ENCODE results near the gene CNTFR. TPM values are rescaled to one million over a fixed set of nuclear protein-coding genes. Genes with fewer than 3 reads are reported as not detected.

The CNTFR gene
- total RNA-seq, 4 donors from 2014 or later = 19.7 to 146 (median 118) TPM

DNA sequence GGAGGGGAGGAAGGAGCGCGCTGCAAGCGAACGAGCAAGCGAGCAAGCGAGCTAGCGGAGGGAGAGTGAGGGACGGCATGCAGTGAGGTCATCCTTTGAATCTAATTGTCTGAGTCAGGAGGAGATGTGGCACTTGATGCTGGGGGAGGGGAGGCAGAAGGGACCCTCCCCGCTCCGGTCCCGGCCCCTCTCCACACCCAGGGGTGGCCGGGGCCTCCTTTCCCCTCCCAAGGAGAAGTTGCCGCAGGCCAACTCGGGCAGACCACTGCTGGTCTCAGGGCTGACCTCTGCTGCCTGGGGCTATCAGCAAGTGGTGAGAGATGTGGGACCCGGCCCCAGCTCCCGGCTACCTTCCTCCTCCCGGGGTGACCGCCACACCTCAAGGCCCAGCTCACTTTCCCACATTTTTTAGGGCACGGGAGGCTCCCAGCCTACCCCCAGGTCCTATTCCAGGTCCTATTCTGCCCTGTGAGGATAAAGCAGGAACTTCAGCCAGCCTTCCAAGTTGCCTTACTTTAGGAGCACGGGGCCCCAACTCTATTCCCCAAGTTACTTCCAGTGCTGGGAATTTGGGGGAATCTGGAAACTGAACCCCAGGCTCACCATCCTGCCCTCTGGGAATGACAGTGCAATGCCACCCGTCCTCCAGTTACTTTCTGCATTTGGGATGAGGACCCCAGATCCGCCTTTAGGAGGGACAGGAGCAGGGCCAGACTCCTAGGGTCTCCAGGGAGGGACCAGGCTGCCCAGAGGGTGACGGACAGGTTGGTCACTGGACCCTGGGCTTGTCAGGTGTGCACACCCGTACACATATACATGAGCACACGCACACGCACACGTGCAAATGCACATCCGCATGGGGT, 11.1 kb downstream of the CNTFR start:
- no peaks in the 10 kb centered on the region for H3K9me3 ChIP-seq
- no peak overlapping the region for H3K4me3 ChIP-seq
- ATAC-seq (no peak), DNase-seq (no peak)
- no peak overlapping the region for H3K27ac ChIP-seq
- TF ChIP-seq POLR2A (IDR thresholded peaks at IDR 0.05) = no peak
- TF ChIP-seq, protein P1, sequence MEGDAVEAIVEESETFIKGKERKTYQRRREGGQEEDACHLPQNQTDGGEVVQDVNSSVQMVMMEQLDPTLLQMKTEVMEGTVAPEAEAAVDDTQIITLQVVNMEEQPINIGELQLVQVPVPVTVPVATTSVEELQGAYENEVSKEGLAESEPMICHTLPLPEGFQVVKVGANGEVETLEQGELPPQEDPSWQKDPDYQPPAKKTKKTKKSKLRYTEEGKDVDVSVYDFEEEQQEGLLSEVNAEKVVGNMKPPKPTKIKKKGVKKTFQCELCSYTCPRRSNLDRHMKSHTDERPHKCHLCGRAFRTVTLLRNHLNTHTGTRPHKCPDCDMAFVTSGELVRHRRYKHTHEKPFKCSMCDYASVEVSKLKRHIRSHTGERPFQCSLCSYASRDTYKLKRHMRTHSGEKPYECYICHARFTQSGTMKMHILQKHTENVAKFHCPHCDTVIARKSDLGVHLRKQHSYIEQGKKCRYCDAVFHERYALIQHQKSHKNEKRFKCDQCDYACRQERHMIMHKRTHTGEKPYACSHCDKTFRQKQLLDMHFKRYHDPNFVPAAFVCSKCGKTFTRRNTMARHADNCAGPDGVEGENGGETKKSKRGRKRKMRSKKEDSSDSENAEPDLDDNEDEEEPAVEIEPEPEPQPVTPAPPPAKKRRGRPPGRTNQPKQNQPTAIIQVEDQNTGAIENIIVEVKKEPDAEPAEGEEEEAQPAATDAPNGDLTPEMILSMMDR (IDR thresholded peaks at IDR 0.05 in 4 of 5, conservative IDR thresholded peaks at IDR 0.05 in 1 of 5) = no peak
- H3K4me1 ChIP-seq = peaks cover 6 to 28% of the 10 kb centered on the region in 2 donors
- intact Hi-C loops (cut with DNase I; ENCODE audit: low total_unique reads) (no loop called here), in situ Hi-C loops (cut with MboI; ENCODE audit: low sequenced_read_pairs in 4 of 4) (no loop called here)
- H3K27me3 ChIP-seq = no peaks in the 10 kb centered on the region
- H3K36me3 ChIP-seq = no peaks in the 10 kb centered on the region

DNA sequence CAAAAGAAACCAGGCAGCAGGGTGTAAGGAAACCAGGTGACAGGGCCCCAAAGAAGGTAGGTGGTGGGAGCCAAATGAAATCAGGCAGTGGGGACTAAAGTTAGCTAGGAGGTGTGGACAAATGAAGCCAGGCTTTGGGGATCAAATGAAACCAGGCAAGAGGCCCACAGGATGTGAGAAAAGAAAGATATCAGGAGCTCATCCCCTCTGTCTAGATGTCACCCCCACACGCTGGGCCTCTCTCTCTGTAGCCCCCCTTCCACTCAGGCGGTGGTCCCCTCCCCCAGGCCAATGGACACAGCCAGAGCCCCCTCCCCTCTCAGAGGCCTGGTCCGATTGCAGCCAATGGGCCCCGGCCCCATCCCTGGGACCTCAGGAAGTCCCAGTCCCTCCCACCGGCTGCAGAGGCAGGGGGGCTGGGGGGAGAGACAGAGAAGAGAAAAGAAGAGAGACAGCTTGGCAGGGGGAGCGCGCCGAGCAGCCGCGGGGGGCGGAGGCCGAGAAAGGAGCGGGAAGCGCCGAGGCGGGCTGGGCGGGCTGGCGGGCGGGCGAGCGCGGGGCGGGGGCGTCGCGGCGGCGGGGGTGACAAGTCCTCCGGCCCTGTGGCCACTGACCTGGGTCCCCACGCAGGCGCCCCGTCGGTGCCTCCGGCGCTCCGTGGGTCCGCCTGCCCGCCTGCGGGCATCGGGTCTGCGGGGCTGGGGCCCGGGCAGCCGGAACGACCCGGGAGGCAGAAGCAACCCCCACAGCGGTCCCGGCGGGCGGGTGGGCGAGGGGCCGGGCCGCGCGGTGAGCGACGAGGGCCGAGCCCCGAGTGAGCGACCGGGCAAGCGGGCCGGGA, 11.9 kb downstream of the CNTFR start:
- intact Hi-C loops (cut with DNase I; ENCODE audit: low total_unique reads) = no loop called here
- no peak overlapping the region for H3K27ac ChIP-seq
- no peak for TF ChIP-seq POLR2A (IDR thresholded peaks at IDR 0.05)
- TF ChIP-seq, protein P1 (IDR thresholded peaks at IDR 0.05 in 4 of 5, conservative IDR thresholded peaks at IDR 0.05 in 1 of 5) = no peak
- H3K4me1 ChIP-seq = peaks cover under 1 to 24% of the 10 kb centered on the region in 2 donors
- in situ Hi-C loops (cut with MboI; ENCODE audit: low sequenced_read_pairs in 4 of 4) = no loop called here
- H3K36me3 ChIP-seq = no peaks in the 10 kb centered on the region
- H3K27me3 ChIP-seq = no peaks in the 10 kb centered on the region
- no peak overlapping the region for H3K4me3 ChIP-seq
- H3K9me3 ChIP-seq = no peaks in the 10 kb centered on the region
- DNase-seq (no peak), ATAC-seq (no peak)

GRCh38 chr9:34576597-34577399, 12.7 kb downstream of the CNTFR start:
- intact Hi-C loops (cut with DNase I; ENCODE audit: low total_unique reads) = no loop called here
- no peak overlapping the region for H3K4me3 ChIP-seq
- TF ChIP-seq, protein P1 (IDR thresholded peaks at IDR 0.05 in 4 of 5, conservative IDR thresholded peaks at IDR 0.05 in 1 of 5) = no peak
- no peak for TF ChIP-seq POLR2A (IDR thresholded peaks at IDR 0.05)
- H3K4me1 ChIP-seq = peaks cover 7 to 29% of the 10 kb centered on the region in 2 donors
- ATAC-seq (no peak), DNase-seq (no peak)
- in situ Hi-C loops (cut with MboI; ENCODE audit: low sequenced_read_pairs in 4 of 4) = no loop called here
- no peaks in the 10 kb centered on the region for H3K27me3 ChIP-seq
- no peaks in the 10 kb centered on the region for H3K36me3 ChIP-seq
- no peak overlapping the region for H3K27ac ChIP-seq
- no peaks in the 10 kb centered on the region for H3K9me3 ChIP-seq

DNA sequence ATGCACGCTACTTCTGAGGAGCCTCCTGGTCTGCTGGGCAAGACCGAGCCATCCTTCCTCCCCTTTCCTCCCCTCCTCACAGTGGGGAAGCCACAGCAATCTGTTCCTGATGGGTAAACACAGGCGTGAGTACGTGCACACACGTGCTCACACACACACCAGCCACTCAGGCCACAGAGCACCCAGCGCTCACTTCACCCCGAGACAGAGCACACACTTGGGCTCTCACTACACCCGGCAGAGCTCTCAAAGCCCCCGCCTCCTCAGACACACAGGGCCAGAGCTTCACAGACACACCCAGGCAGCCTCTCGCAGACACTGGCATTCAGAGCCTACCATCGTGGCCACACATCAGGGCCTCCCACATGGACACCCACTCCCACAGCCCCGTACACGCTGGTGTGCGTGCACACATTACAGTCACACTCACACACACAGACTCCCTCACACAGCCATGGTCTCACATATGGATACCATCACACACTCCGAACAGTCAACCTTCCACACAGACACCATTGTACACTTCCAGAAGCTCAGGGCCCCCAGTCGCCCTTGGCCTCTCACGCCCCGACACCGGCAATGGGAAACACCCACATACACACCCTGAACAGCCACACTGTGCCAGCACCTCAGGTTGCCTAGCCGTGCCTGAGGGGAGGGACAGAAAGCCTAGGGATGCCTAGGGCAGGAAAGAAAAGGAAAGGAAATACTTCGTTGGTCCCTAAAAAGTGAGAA, 13.5 kb downstream of the CNTFR start:
- Histone ChIP-seq H3K27me3 (no peaks in the 10 kb centered on the region), H3K4me1 (peaks cover 15 to 32% of the 10 kb centered on the region in 2 donors)

More for the DNA sequence above, 13.5 kb downstream of the CNTFR start:
- H3K9me3 ChIP-seq = no peaks in the 10 kb centered on the region
- DNase-seq = no peak
- in situ Hi-C loops (cut with MboI; ENCODE audit: low sequenced_read_pairs in 4 of 4) (no loop called here), intact Hi-C loops (cut with DNase I; ENCODE audit: low total_unique reads) (no loop called here)
- TF ChIP-seq, protein P1 (IDR thresholded peaks at IDR 0.05 in 4 of 5, conservative IDR thresholded peaks at IDR 0.05 in 1 of 5) = no peak
- no peak for TF ChIP-seq POLR2A (IDR thresholded peaks at IDR 0.05)
- no peaks in the 10 kb centered on the region for H3K36me3 ChIP-seq
- no peak overlapping the region for H3K27ac ChIP-seq
- no peak overlapping the region for H3K4me3 ChIP-seq
- no peak for ATAC-seq
